NB4 (cell line): Measurements from ENCODE around the gene PLXNA2.

Source experiments
- DNase-seq: peaks from one replicate; pipeline ENCODE4 v3.0.0; 2010; ENCODE audit warnings: low read depth
- H3K4me3 ChIP-seq: one replicate; pipeline ENCODE4 v1.5.1; 2011; ENCODE audit warnings: mild to moderate bottlenecking, low read depth, low read length, moderate library complexity
- MAX ChIP-seq: IDR thresholded peaks from 2 replicates; pipeline ENCODE4 v1.6.1; 2011; ENCODE audit warnings: low read depth, low read length
- MYC ChIP-seq: IDR thresholded peaks from 2 replicates; pipeline ENCODE4 v1.6.1; 2011; ENCODE audit warnings: low read depth, low read length
- POLR2A ChIP-seq: IDR thresholded peaks from 2 replicates; pipeline ENCODE4 v1.6.1; 2011; ENCODE audit warnings: mild to moderate bottlenecking; ENCODE audit not compliant: insufficient read length; ENCODE audit errors: extremely low read depth
- TF ChIP-seq, protein P1 (sequence below): IDR thresholded peaks from one replicate; pipeline ENCODE4 v1.5.1; 2012; ENCODE audit warnings: low read depth, low read length

PLXNA2 gene

GRCh38 chr1:208081972-208082371 is 162.2 kb downstream of the PLXNA2 start:
- TF ChIP-seq, protein P1, sequence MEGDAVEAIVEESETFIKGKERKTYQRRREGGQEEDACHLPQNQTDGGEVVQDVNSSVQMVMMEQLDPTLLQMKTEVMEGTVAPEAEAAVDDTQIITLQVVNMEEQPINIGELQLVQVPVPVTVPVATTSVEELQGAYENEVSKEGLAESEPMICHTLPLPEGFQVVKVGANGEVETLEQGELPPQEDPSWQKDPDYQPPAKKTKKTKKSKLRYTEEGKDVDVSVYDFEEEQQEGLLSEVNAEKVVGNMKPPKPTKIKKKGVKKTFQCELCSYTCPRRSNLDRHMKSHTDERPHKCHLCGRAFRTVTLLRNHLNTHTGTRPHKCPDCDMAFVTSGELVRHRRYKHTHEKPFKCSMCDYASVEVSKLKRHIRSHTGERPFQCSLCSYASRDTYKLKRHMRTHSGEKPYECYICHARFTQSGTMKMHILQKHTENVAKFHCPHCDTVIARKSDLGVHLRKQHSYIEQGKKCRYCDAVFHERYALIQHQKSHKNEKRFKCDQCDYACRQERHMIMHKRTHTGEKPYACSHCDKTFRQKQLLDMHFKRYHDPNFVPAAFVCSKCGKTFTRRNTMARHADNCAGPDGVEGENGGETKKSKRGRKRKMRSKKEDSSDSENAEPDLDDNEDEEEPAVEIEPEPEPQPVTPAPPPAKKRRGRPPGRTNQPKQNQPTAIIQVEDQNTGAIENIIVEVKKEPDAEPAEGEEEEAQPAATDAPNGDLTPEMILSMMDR = no peak
- no peak for TF ChIP-seq MAX
- no peak for TF ChIP-seq MYC
- no peak for TF ChIP-seq POLR2A
- H3K4me3 ChIP-seq = no peak overlapping the region
- no peak for DNase-seq

GRCh38 chr1:208080396-208081286 is 163.5 kb downstream of the PLXNA2 start:
- H3K4me3 ChIP-seq = no peak overlapping the region
- TF ChIP-seq POLR2A (no peak), MAX (no peak), MYC (no peak)
- TF ChIP-seq, protein P1 = no peak
- DNase-seq = no peak

DNA sequence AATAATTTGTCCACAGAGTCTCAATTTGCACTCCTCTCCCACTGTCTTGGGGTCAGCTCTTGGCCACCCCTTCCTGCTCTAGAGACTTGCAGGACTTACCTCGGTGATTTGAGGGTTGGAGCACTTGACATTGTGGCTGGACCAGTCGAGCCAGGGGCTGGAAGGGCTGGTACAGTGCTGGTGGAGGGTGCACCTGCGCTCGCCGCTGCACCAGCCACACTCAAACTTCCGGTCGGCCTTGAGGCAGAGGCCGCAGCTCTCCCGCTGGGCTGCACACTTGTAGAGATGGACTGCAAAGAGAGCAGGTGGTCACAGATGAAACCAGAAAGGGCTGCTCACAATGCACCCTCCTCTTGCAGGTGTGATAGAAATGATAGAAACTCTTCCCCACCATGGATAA is 165.0 kb downstream of the PLXNA2 start:
- no peak overlapping the region for H3K4me3 ChIP-seq
- TF ChIP-seq POLR2A (no peak), MAX (no peak), MYC (no peak)
- TF ChIP-seq, protein P1 = no peak
- no peak for DNase-seq

GRCh38 chr1:208078752-208079151 is 165.4 kb downstream of the PLXNA2 start:
- TF ChIP-seq MAX (no peak), POLR2A (no peak), MYC (no peak)
- TF ChIP-seq, protein P1 = no peak
- no peak overlapping the region for H3K4me3 ChIP-seq
- DNase-seq = no peak

DNA sequence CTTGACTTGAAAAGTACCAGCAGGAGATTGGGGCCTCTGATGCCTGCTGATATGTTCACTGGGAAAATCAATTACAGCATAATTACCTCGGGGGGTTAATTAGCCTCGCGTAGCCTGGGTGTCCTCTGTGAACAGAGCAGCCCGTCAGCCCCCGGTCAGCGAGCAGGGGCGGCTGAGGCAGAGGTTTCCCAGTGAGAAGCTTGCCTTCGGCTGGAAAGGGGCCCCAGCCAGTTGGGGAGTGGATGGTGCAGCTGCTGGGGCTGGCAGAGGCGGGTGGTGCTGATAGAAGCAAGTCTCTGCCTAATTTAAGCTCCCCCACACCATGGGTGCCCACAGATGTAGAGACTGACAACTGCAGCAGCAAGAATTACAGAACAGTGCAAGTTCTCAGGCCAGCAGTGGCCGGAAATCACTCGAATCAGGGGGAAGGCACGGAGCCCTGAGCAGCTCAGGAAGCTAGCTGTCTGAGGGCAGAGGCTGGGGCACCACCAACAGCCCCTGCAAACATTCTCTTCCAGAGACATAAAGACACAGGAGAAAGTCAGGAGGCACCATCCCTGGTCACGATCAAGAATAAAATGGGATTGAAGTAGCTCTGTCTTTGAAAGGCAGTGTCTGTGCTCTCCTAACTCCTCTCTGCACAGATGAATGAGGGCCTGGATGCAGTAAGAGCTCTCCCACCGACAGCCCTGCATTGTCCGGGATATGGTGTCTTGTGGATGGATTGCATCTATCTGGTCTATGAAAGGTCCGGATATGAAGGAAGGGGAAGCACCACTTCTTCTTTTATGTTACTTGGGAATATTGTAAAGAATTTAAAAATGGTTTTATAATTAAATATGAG is 166.7 kb downstream of the PLXNA2 start:
- TF ChIP-seq MYC = no peak
- TF ChIP-seq MAX = no peak
- no peak for TF ChIP-seq POLR2A
- no peak for DNase-seq
- H3K4me3 ChIP-seq = no peak overlapping the region
